Measurements from ENCODE around the gene KRTAP4-2.

Gene KRTAP4-2

DNA sequence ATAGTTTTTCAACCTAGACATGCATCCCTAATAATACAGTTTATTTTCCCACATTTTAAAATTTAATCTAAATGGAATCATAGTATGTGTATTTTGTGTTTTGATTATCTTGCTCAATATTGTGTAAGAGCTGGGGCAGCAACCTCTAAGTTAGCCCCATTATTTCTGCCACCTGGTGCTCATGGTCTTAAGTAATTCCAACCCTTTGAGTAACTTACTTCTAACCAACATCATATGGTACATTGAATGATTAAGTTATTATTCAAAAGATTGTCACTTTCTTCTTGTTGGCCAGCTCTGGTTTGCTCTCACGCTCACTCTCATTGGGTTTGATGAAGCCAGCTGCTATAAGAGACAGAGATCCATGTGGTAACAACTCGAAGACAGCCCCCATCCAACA, 6.1 kb downstream of the KRTAP4-2 start:
- Histone ChIP-seq H4K20me1 (ENCODE audit: insufficient read depth, low read length) (no peaks in the 10 kb centered on the region), H3K4me1 (ENCODE audit: insufficient read depth, low read length) (no peaks in the 10 kb centered on the region), H3K9ac (ENCODE audit: low read depth, low read length) (no peak overlapping the region), H2AFZ (ENCODE audit: low read depth, low read length) (no peak overlapping the region), H3K36me3 (ENCODE audit: insufficient read depth, low read length) (no peaks in the 10 kb centered on the region), H3K9me3 (ENCODE audit: insufficient read depth, low read length, severe bottlenecking) (no peaks in the 10 kb centered on the region), H3K4me3 (ENCODE audit: low read depth in 1 of 2, low read length in 2 of 2) (no peak overlapping the region), H3K4me2 (ENCODE audit: insufficient read depth, low read length) (no peak overlapping the region), H3K27ac (ENCODE audit: low read length) (no peak overlapping the region), H3K27me3 (ENCODE audit: insufficient read depth, low read length, poor library complexity) (no peaks in the 10 kb centered on the region), H3K79me2 (ENCODE audit: insufficient read depth, low read length) (no peaks in the 10 kb centered on the region)
- no peak for TF ChIP-seq EZH2 (IDR thresholded peaks at IDR 0.05; ENCODE audit: borderline replicate concordance, low read depth, low read length, severe bottlenecking)
- TF ChIP-seq, protein P1, sequence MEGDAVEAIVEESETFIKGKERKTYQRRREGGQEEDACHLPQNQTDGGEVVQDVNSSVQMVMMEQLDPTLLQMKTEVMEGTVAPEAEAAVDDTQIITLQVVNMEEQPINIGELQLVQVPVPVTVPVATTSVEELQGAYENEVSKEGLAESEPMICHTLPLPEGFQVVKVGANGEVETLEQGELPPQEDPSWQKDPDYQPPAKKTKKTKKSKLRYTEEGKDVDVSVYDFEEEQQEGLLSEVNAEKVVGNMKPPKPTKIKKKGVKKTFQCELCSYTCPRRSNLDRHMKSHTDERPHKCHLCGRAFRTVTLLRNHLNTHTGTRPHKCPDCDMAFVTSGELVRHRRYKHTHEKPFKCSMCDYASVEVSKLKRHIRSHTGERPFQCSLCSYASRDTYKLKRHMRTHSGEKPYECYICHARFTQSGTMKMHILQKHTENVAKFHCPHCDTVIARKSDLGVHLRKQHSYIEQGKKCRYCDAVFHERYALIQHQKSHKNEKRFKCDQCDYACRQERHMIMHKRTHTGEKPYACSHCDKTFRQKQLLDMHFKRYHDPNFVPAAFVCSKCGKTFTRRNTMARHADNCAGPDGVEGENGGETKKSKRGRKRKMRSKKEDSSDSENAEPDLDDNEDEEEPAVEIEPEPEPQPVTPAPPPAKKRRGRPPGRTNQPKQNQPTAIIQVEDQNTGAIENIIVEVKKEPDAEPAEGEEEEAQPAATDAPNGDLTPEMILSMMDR (IDR thresholded peaks at IDR 0.05; ENCODE audit: borderline replicate concordance, extremely low read depth, low read length, poor library complexity, severe bottlenecking) = no peak
- DNase-seq = no peak
- ATAC-seq (ENCODE audit: insufficient read depth, low read depth) = no peak

DNA sequence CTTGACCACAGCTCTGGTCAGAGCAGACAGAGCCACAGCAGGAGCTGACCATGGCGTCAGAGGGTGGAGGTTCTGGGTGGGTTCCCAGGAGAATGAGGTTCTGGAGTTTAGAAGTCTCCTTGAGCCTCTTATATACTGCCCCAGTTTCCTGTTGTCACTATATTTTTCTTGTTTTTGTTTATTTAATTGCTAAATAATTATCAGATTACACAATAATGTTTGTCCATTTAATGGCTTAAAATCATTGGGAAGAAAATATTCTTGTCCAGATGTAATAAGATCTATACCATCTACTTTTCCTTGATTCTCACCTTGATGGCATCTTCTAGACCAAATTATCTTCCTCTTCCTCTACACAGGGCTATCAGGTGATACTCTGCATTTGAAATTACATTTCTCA, 9.9 kb downstream of the KRTAP4-2 start, which contains the start of gene KRTAP4-3:
Gene KRTAP4-3, minus strand, starts transcription at position 101 of the 400 bp plus-strand sequence. Its CDS starts 49 bp downstream, at position 52.
- no peak for DNase-seq
- no peak within 1 kb of the TSS for H3K27ac ChIP-seq (ENCODE audit: low read length)
- no peaks in the 10 kb centered on the region for H3K27me3 ChIP-seq (ENCODE audit: insufficient read depth, low read length, poor library complexity)
- no peaks in the 10 kb centered on the region for H4K20me1 ChIP-seq (ENCODE audit: insufficient read depth, low read length)
- ATAC-seq (ENCODE audit: insufficient read depth, low read depth) = no peak
- no peak within 1 kb of the TSS for H3K4me3 ChIP-seq (ENCODE audit: low read depth in 1 of 2, low read length in 2 of 2)
- H2AFZ ChIP-seq (ENCODE audit: low read depth, low read length) = no peak within 1 kb of the TSS
- H3K9ac ChIP-seq (ENCODE audit: low read depth, low read length) = no peak within 1 kb of the TSS
- no peaks in the 10 kb centered on the region for H3K4me1 ChIP-seq (ENCODE audit: insufficient read depth, low read length)
- no peaks in the 10 kb centered on the region for H3K79me2 ChIP-seq (ENCODE audit: insufficient read depth, low read length)
- H3K4me2 ChIP-seq (ENCODE audit: insufficient read depth, low read length) = no peak within 1 kb of the TSS
- H3K9me3 ChIP-seq (ENCODE audit: insufficient read depth, low read length, severe bottlenecking) = no peaks in the 10 kb centered on the region
- TF ChIP-seq, protein P1 (IDR thresholded peaks at IDR 0.05; ENCODE audit: borderline replicate concordance, extremely low read depth, low read length, poor library complexity, severe bottlenecking) = no peak
- H3K36me3 ChIP-seq (ENCODE audit: insufficient read depth, low read length) = no peaks in the 10 kb centered on the region

DNA sequence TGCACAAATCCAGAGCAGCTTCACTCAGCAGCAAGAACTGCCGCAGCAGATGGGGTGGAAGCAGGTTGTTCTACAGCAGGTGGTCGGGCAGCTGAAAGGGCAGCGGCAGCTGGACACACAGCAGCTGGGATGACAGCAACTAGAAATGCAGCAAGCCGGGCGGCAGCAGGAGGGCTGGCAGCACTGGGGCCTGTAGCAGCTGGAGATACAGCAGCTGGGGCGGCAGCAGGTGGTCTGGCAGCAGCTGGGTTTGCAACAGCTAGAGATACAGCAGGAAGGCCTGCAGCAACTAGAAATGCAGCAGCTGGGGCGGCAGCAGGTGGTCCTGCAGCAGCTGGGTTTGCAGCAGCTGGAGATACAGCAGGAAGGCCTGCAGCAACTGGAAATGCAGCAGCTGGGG, 10.5 kb downstream of the KRTAP4-2 start:
- no peak for DNase-seq
- H3K27me3 ChIP-seq (ENCODE audit: insufficient read depth, low read length, poor library complexity) = no peaks in the 10 kb centered on the region
- no peak overlapping the region for H3K27ac ChIP-seq (ENCODE audit: low read length)

More for the DNA sequence above, 10.5 kb downstream of the KRTAP4-2 start:
- no peak overlapping the region for H3K4me2 ChIP-seq (ENCODE audit: insufficient read depth, low read length)
- no peaks in the 10 kb centered on the region for H3K9me3 ChIP-seq (ENCODE audit: insufficient read depth, low read length, severe bottlenecking)
- H2AFZ ChIP-seq (ENCODE audit: low read depth, low read length) = no peak overlapping the region
- TF ChIP-seq, protein P1 (IDR thresholded peaks at IDR 0.05; ENCODE audit: borderline replicate concordance, extremely low read depth, low read length, poor library complexity, severe bottlenecking) = no peak
- H3K36me3 ChIP-seq (ENCODE audit: insufficient read depth, low read length) = no peaks in the 10 kb centered on the region
- no peak overlapping the region for H3K4me3 ChIP-seq (ENCODE audit: low read depth in 1 of 2, low read length in 2 of 2)
- H3K4me1 ChIP-seq (ENCODE audit: insufficient read depth, low read length) = no peaks in the 10 kb centered on the region
- H3K79me2 ChIP-seq (ENCODE audit: insufficient read depth, low read length) = no peaks in the 10 kb centered on the region
- no peak for ATAC-seq (ENCODE audit: insufficient read depth, low read depth)
- no peak overlapping the region for H3K9ac ChIP-seq (ENCODE audit: low read depth, low read length)
- no peaks in the 10 kb centered on the region for H4K20me1 ChIP-seq (ENCODE audit: insufficient read depth, low read length)
